Hepatocyte (in vitro differentiated cells): ENCODE results near the gene DUSP16. TPM values are rescaled to one million over a fixed set of nuclear protein-coding genes. Genes with fewer than 3 reads are reported as not detected.

Experiments
- DNase-seq: peaks from one replicate; pipeline ENCODE4 v3.0.0-alpha.2; 2016; ENCODE audit warnings: low spot score
- H2AFZ ChIP-seq: fragments of 200-600 bp; sonication (generic); 2 replicates; pipeline ENCODE4 v1.6.0; 2016; ENCODE audit warnings: antibody characterized with exemption, mild to moderate bottlenecking
- H3K27ac ChIP-seq: fragments of 200-600 bp; sonication (generic); 2 replicates; pipeline ENCODE4 v1.5.1; 2016; ENCODE audit warnings: mild to moderate bottlenecking
- H3K27me3 ChIP-seq: fragments of 200-600 bp; sonication (generic); 2 replicates; pipeline ENCODE4 v1.6.1; 2016
- H3K36me3 ChIP-seq: fragments of 200-600 bp; sonication (generic); replicated peaks from 2 replicates; pipeline ENCODE4 v1.5.1; 2016; ENCODE audit warnings: low read depth; ENCODE audit not compliant: insufficient read depth
- H3K4me1 ChIP-seq: fragments of 200-600 bp; sonication (generic); 2 replicates; pipeline ENCODE4 v1.5.1; 2016; ENCODE audit warnings: mild to moderate bottlenecking, moderate library complexity; ENCODE audit not compliant: insufficient read depth
- H3K4me2 ChIP-seq: fragments of 200-600 bp; sonication (generic); 2 replicates; pipeline ENCODE4 v1.6.0; 2016
- H3K4me3 ChIP-seq: fragments of 200-600 bp; sonication (generic); 2 replicates; pipeline ENCODE4 v1.5.1; 2016; ENCODE audit warnings: mild to moderate bottlenecking
- H3K79me2 ChIP-seq: fragments of 200-600 bp; sonication (generic); 2 replicates; pipeline ENCODE4 v1.6.0; 2017; ENCODE audit warnings: mild to moderate bottlenecking
- H3K9me2 ChIP-seq: fragments of 200-600 bp; sonication (generic); replicated peaks from 2 replicates; pipeline ENCODE4 v1.6.0; 2017; ENCODE audit warnings: mild to moderate bottlenecking; ENCODE audit not compliant: insufficient read depth
- H3K9me3 ChIP-seq: fragments of 200-600 bp; sonication (generic); 2 replicates; pipeline ENCODE4 v1.5.1; 2016; ENCODE audit warnings: low read depth, mild to moderate bottlenecking
- H4K20me1 ChIP-seq: fragments of 200-600 bp; sonication (generic); 2 replicates; pipeline ENCODE4 v1.6.0; 2016; ENCODE audit warnings: mild to moderate bottlenecking; ENCODE audit not compliant: insufficient read depth, poor library complexity, severe bottlenecking
- CTCF ChIP-seq: fragments of 200-600 bp; sonication (generic); IDR thresholded peaks from 2 replicates; pipeline ENCODE4 v1.5.1; 2016; ENCODE audit warnings: antibody characterized with exemption, mild to moderate bottlenecking; ENCODE audit not compliant: poor library complexity
- EZH2 ChIP-seq: fragments of 200-600 bp; sonication (generic); IDR thresholded peaks from 2 replicates; pipeline ENCODE4 v1.6.1; 2016; ENCODE audit warnings: antibody characterized with exemption, mild to moderate bottlenecking, borderline replicate concordance
- EZH2phosphoT487 ChIP-seq: fragments of 200-600 bp; sonication (generic); IDR thresholded peaks from one replicate; pipeline ENCODE4 v1.6.1; 2018; ENCODE audit warnings: antibody characterized with exemption, mild to moderate bottlenecking, low read depth, moderate library complexity; ENCODE audit not compliant: unreplicated experiment, severe bottlenecking
- WGBS: methylation state at CpG from one replicate; pipeline ENCODE4 v1.1.6; 2016; ENCODE audit warnings: low lambda C conversion rate; ENCODE audit errors: missing lambda C conversion rate; 5-methylcytosine and 5-hydroxymethylcytosine counted together
- polyA plus RNA-seq: library from polyadenylated mRNA; unstranded; fragments of >200 nt; fragmentation: Nextera tagmentation; extraction: Ambion mirVana; gene quantifications from 2 replicates; pipeline ENCODE4 v1.2.1, GENCODE V29; 2016
- total RNA-seq: library from RNA; depleted of rRNA; stranded (reverse); fragments of >200 nt; gene quantifications from 2 replicates; pipeline ENCODE4 v1.2.3, GENCODE V29; 2014

The DUSP16 gene
- total and polyA plus RNA-seq, 2 experiments from 2014 or later = 13.4 to 74.1 TPM

GRCh38 chr12:12480074-12480473 lies 82.6 kb downstream of the DUSP16 start:
- no peaks in the 10 kb centered on the region for H3K36me3 ChIP-seq
- TF ChIP-seq EZH2 (no peak), EZH2phosphoT487 (no peak), CTCF (no peak)
- H3K4me3 ChIP-seq = no peak overlapping the region
- peaks cover 11% of the 10 kb centered on the region for H3K79me2 ChIP-seq
- H3K9me2 ChIP-seq = no peaks in the 10 kb centered on the region
- DNase-seq = no peak
- no peak overlapping the region for H2AFZ ChIP-seq
- H3K27me3 ChIP-seq = no peaks in the 10 kb centered on the region
- no peaks in the 10 kb centered on the region for H3K9me3 ChIP-seq
- no peaks in the 10 kb centered on the region for H4K20me1 ChIP-seq
- H3K4me2 ChIP-seq = no peak overlapping the region
- H3K27ac ChIP-seq = no peak overlapping the region
- no peaks in the 10 kb centered on the region for H3K4me1 ChIP-seq
- 99% methylated on average over 5 of the region's 5 CpGs for WGBS

- Histone ChIP-seq H3K27ac (no peak overlapping the region), H3K9me3 (no peaks in the 10 kb centered on the region), H3K4me1 (no peaks in the 10 kb centered on the region), H3K27me3 (no peaks in the 10 kb centered on the region), H2AFZ (no peak overlapping the region), H3K79me2 (peaks cover 5% of the 10 kb centered on the region), H3K9me2 (no peaks in the 10 kb centered on the region), H3K4me3 (no peak overlapping the region), H3K36me3 (no peaks in the 10 kb centered on the region), H4K20me1 (no peaks in the 10 kb centered on the region), H3K4me2 (no peak overlapping the region)
- WGBS = 98% methylated on average over 14 of the region's 14 CpGs
- DNase-seq = no peak
- TF ChIP-seq EZH2phosphoT487 (no peak), EZH2 (no peak), CTCF (no peak)
Observed at GRCh38 chr12:12477532-12477890, 85.2 kb downstream of the DUSP16 start.

- TF ChIP-seq EZH2phosphoT487 (no peak), EZH2 (no peak), CTCF (no peak)
- Histone ChIP-seq H3K79me2 (peaks cover 5% of the 10 kb centered on the region), H4K20me1 (no peaks in the 10 kb centered on the region), H3K4me2 (no peak overlapping the region), H3K9me3 (no peaks in the 10 kb centered on the region), H3K4me1 (no peaks in the 10 kb centered on the region), H3K27me3 (no peaks in the 10 kb centered on the region), H3K27ac (no peak overlapping the region), H3K9me2 (no peaks in the 10 kb centered on the region), H3K36me3 (no peaks in the 10 kb centered on the region), H2AFZ (no peak overlapping the region), H3K4me3 (no peak overlapping the region)
- 97% methylated on average over 21 of the region's 21 CpGs for WGBS
- DNase-seq = no peak
Observed at GRCh38 chr12:12476857-12477531, 85.7 kb downstream of the DUSP16 start.
